Measurements from ENCODE around the gene FNBP1.
A peak's percentile ranks its signal among the peaks of the same experiment; 100 is the strongest.

FNBP1 gene

DNA sequence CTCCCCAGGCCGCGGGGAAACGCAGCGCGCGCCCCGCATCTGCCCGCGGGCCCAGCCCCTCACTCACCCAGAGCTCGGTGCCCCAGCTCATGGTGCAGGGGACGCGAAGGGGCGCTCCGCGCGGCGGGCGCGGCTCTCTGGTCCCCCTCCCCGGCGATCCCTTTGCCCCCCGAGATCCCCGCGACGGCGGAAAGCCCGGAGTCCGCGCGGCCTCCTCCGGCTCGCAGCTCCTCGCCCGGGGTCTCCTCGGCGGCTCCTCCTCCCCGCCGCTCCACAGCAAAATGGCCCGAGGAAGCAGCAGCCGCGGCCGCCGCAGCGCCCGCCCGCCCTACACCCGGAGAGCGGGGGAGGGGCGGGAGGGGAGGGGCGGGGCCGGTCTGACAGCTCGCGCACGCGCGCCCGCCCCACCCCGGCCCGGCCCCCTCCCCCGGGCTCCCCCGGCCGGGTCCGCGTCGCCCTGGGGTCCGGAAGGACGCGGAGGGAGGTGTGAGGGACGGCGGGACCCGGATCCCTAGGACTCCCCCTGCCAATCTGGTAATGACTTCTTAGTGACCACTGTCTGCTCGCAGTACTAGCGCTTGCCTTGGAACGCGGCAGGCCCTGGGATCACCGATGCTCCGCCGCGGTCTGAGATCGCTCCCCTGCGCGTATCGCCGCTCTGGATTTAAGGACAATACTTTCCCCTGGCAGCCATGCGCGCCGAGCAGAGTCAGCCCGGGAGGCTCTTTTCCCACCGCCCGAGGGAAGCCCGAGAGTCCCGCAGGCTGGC lies at the start of gene FNBP1:
Gene FNBP1 (minus strand): TSS at position 305 of the 769 bp plus-strand sequence. CDS start 214 bp downstream, at position 91.
- peak; percentile 81 for DNase-seq

DNA sequence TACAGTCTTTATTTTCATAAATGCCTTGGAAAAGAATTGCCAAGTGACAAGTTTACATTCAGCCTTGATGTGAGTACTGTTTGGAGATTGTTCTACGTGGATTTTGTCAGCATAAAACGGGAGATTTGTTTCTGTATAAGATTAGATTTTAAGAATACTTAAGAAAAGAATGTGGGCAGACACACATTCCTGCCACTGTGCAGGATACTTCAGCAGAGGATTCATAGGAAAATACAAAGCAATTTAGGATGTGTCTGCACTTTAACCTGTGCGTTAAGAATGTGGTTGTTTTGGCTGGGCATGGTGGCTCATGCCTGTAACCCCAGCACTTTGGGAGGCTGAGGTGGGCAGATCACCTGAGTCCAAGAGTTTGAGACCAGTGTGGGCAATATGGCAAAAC lies 47.9 kb upstream of the FNBP1 start:
- DNase-seq, result no peak

DNA sequence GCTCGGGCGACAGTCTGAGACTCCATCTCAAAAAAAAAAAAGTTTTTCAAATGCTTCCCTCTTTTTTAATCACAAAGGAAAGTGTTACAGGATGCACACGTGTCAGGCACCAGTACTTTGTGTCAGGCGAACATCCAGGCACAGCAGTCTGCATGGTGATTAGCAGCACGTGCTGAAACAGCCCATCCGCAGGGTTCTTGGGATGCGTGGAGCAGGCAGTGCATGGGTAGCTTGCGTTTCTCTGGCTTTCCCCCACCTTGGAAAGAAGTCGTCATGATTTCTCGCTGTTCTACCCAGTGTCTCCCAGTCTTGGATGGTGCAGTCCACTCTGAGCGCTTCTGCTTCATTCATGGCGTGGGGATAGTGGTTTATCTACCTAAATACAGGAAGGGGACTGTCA lies 46.2 kb upstream of the FNBP1 start:
- DNase-seq, result no peak

DNA sequence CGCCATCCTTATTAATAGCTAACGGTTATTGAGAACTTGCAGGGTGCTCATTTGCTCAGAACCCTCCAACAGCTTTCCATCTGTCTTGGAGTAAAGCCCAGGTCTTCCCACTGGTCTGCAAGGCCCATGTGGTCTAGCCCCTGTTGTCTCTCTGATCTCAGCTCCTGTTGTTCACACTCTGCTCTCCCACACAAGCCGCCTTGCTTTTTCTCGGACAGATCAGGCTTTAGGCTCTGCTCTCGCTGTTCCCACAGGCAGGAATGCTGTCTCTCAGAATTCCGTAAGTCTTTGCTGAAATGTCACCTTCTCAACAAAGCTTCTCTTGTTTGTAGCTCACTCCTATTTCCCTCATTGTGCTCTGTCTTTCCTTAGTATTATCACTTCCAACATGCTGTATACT lies 45.1 kb upstream of the FNBP1 start:
- no peak for DNase-seq

DNA sequence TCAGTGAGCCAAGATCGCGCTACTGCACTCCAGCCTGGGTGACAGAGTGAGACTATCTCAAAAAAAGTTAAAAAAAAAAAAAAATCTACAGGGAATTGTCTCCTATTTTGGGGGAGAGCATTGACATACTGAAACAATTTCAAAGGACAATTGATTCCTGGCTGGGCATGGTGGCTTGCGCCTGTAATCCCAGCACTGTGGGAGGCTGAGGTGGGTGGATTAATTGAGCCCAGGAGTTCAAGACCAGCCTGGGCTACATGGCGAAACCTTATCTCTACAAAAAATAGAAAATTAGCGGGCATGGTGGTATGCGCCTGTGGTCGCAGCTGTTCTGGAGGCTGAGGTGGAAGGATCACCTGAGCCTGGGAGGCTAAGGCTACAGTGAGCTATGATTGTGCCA lies 41.3 kb upstream of the FNBP1 start:
- no peak for DNase-seq

DNA sequence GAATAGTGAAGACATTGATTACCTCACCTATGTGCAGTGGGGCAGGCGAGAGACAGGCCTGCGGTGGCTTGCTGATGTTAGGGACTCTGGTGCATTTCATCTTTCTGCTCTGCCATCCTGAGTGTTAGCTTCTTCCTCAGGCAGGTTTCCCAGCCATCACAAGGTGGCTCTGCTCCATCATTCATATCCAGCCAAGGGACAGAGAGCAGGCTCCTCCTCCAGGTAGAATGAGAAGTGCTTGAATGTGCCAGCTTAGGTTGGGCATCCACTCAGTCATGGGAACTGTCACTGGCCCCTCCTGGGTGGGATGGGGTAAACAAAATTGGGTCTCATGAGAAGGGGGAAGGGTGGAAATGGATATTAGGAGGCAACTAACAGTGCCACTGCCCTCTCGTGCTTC lies 35.6 kb upstream of the FNBP1 start:
- no peak for DNase-seq

DNA sequence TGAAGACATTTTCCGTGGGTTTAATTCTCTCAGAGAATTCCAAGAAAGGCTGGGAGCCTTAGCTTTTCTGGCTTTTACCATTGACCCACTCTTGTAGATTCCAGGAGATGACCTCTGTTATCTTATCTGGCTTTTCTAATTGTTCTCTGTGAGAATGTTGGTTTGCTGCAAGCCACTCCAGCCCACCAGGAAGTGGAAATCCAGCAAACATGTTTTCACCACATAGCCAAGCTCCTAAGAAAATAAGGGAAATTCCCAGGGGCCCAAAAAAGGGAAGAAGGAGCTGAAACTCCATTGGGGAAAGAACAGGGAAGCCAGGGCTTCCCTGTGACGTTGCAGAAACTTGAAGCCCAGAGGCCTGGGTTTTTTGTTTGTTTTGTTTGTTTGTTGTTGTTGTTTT lies 30.4 kb upstream of the FNBP1 start:
- no peak for DNase-seq

DNA sequence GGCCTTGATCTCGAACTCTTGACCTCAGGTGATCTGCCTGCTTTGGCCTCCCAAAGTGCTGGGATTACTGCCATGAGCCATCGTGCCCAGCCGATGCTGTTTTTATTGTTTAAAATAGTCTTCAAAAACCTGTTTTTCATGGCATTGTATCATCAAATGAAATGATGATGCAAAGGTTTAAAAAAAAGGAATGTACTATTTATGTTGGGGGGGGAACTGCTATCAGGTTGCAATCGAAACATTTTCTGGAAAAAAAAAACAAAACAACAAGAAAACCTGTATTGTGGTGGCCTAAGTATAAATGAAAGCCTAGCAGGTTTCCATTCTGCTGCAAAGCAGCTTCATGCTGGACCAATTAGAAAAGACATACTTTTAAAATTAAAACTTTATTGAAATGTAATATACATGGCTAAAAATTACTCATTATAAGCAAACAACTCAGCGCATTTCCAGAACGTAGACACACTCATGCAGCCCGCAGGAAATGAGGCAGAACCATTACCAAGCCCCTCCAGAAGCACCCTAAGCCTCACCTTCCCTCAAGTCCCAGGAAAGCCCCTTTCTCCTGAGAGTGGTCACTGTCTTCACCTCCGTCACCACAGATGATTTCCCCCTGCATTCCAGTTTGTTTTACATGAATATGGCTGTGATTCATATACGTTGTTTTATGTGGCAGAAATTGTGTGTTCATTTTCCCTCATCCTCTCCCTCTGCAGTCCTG lies 29.7 kb upstream of the FNBP1 start:
- no peak for DNase-seq

DNA sequence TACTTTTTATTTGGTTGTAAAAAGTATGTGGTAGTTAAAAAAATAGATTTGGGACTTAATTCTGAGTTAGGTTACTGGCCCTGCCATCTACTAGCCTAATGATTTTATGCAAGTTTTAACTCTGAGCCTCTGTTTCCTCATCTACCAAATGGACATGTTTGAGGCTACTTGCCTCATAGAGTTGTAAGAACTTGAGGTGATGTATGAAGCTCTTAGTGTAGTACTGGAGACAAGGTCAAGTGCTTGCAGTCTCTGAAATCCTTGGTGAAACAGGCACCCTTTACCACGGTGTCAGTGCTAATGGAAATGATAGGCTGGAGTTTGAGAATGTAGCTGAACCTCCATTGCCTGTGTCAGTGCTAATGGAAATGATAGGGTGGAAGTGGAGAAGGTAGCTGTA lies 26.1 kb upstream of the FNBP1 start:
- no peak for DNase-seq

DNA sequence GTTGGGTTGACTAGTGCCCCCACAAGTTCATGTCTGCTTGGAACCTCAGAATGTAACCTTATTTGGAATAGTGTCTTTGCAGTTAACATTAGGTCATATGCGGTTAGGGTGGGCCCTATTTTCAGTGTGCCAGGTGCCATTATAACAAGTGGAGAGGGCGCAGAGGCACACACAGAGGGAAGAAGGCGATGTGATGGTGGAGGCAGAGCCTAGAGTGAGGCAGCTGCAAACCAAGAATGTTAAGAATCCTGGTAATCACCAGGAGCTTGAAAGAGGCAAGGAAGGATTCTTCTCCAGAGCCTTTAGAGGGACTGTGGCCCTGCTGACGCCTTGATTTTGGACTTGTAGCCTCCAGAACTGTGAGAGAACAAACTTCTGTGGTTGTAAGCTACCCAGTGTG lies 21.6 kb upstream of the FNBP1 start:
- no peak for DNase-seq

DNA sequence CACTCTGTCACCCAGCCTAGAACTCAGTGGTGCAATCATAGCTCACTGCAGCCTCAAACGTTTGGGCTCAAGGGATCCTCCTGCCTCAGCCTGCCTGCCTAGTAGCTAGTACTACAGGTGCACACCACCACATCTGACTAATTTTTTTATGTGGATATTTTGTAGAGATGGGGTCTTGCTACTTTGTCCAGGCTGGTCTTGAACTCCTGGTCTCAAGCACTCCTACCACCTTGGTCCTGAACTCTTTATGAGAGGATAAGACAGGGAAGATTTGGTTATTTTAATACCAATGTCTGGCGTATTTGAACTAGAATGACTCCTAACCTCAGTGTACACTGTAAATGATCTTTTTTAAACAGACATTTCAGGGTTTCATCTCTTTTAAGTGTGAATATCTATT lies 19.8 kb upstream of the FNBP1 start:
- no peak for DNase-seq

DNA sequence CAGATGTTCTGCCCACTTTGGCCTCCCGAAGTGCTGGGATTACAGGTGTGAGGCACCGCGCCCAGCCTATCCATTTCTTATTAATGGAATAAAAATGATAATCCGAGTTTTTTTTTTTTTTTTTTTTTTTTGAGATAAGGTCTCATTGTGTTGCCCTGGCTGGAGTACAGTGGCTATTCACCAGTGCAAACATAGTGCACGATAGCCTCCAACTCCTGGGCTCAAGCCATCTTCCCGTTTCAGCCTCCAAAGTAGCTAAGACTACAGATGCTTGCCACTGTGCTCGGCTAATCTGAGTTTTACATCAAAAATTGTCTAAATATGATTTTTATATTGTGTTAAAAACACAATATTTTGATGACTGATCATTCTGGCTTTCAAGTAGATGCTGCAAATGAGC lies 17.3 kb upstream of the FNBP1 start:
- no peak for DNase-seq

DNA sequence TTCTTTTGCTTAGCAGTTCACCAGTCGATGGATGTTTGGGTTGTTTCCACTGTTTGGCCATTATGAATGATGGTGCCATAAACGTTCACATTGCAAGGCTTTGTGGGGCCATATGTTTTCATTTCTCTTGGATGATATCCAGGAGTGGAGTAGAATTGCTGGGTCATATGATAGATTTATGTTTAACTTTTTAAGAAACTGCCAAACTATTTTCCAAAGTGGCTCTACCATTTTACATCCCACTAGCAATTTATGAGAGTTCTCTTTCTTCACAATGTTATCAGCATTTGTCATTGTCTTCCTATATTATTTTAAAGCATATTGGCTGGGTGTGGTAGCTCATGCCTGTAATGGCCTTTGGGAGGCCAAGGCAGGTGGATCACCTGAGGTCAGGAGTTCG lies 15.9 kb upstream of the FNBP1 start:
- DNase-seq, result no peak

DNA sequence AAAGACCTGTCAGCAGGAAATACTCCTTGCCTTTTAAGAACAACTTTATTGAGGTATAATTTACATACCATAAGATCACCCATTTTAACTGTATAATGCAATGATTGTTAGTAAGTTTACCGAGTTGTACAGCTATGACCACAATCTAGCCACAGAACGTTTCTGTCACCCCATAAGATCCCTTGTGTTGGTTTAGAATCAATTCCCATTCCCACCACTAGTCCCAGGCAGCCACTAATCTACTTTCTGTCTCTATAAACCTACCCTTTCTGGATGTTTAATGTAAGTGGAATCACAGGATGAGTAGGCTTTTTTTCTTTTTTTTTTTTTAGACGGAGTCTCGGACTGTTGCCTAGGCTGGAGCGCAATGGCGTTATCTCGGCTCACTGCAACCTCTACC lies 15.2 kb upstream of the FNBP1 start:
- no peak for DNase-seq

DNA sequence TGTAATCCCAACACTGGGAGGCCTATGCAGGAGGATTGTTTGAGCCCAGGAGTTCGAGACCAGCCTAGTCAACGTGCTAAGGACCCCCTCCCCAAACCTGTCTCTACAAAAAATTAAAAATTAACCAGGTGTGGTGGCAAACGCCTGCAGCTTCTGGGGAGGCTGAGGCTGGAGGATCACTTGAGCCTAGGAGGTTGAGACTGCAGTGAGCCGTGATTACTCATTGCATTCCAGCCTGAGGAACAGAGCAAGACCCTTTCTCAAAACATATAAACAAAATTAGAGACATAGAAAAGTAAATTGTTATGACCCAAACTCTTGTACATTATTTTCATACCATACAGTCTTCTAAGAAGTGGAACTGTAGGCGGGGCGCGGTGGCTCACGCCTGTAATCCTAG lies 11.8 kb upstream of the FNBP1 start:
- DNase-seq, result no peak

DNA sequence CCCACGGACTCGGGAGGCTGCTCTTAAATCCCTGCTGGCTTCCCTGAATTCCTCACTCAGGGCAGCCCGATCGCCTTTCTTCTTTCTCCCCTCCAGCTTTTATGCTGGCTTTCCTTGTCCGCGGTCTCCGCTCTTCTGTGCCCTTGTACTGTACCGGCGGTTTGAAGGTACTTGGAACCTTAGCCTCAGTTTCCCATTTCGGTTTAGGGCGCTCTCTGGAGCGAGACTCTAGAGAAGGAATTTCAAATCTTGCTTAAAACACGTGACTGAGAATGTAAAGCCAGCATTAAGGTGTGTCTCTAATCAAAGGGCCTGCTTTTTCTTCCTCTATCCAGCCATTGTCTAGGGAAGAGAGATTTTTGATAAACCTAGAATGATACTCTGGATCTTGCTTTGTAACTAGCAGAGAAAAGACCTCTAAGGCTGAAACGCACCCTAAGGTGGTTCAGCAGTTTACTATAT lies 11.4 kb upstream of the FNBP1 start:
- DNase-seq, result no peak

DNA sequence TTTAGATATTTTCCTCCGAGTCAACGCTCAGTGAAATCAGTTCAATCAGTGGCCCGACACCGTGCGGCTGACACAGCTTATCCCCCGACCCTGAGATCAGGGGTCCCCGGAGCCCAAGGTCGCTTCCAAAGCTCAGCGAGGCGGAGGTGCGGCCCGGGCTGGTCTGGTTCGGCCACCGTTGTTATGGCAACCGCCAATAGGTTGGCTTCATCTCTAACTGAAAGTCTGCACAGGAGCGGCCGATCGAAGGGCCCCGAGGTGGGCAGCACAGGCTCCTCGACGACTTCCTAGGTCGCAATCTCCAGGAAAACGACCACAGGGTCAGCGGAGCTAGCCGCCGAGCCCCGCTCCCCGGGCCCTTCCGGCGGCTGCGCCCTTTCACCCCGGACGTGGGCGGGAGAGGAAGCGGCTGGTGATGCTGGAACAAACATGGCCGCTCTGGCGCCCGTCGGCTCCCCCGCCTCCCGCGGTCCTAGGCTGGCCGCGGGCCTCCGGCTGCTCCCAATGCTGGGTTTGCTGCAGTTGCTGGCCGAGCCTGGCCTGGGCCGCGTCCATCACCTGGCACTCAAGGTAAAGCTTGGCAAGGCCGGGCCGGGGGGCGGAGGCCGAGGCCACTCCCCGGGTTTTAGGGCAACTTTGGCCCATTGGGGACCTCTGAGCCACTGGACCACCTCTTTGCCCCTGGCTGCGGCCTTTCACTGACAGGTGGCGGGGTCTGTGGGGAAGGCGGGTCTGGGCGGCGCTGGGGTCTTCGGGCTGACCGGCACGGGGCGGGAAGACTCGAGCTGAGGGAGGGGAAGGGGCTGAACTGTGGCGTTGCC lies 10.7 kb upstream of the FNBP1 start, which contains the start of gene GPR107:
Gene GPR107 (plus strand): TSS at position 403 of the 821 bp plus-strand sequence. CDS start 27 bp downstream, at position 430.
- peak; percentile 66 for DNase-seq

DNA sequence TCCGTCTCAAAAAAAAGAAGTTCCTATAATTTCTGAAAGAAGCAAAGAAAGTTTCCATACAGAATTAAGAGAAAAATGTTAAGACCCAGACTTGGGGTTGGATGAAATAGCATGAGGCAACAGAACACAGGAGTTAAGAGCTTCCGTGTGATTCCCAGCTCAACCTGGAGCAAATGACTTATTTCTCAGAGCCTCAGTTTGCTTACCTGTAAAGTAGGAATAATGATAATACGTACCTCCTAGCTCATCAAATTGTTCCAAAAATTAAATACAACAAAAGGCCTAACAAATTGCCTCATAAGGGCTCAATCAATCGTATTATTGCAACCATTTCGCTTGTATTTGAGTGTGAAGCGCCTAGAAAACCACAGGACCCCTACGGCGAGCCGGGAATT lies 10.1 kb upstream of the FNBP1 start:
- no peak for DNase-seq

DNA sequence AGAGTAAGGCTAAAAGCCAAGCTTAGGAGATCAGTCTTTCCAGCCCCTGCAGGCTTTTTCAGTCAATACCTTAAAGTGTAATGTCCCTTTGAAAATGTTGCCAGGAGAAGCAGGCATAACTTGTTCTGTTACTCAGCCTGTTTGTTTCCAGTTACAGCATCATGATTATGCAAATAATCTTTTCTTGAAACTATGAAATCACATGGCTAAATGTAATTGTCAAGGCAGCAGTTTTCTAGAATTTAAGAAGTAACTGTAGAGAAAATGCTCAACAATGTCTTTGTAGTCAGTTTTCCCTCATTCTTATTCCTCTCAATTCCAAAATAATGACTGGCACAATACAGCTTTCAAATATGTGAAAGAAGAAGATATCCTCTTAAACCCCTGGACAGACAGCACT lies 8.9 kb upstream of the FNBP1 start:
- no peak for DNase-seq

DNA sequence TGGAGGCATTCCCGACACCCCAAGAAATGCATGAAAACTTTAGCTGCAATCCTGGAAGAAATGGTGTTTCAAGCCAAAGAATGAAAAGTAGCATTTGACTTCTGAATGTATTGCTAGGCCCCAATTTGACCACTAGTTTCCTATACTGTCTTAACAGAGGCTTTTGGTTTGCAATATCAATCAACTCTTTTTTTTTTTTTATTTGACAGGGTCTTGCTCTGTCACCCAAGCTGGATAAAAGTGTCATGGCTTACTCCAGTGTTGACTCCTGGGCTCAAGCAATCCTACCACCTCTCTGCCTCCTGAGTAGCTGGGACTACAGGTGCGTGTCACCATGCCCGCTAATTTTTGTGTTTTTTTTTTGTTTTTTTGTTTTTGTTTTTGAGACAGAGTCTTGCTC lies 7.5 kb upstream of the FNBP1 start:
- no peak for DNase-seq

DNA sequence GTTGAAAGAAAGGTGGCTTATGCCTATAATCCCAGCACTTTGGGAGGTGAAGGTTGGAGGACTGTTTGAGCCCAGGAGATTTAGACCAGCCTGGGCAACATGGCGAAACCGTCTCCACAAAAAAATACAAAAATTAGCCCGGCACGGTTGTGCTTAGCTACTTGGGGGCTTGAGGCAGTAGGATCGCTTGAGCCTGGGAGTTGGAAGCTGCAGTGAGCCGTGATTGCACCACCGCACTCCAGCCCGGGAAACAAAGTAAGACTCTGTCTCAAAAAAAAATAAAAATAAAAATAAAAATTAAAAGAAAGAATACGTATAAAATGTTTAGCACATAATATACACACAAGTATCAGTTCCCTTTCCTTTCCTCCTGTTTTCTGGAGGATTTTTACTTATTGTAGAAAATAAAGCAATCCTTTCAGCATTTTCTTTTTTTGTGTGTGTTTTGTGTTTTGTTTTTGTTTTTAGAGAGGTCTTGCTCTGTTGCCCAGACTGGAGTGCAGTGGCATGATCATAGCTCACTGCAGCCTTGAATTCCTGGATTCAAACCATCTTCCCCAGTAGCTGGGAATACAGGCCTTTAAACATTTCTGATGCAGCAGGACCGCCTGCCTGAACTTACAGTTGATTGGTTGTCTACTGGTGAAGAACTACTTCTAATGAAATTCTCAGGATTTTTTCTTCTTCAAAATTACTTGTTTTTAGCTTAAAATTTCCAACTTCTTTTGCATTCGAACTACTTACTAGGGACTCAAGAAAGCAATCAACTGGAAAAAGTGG lies 6.6 kb upstream of the FNBP1 start:
- DNase-seq, result no peak

DNA sequence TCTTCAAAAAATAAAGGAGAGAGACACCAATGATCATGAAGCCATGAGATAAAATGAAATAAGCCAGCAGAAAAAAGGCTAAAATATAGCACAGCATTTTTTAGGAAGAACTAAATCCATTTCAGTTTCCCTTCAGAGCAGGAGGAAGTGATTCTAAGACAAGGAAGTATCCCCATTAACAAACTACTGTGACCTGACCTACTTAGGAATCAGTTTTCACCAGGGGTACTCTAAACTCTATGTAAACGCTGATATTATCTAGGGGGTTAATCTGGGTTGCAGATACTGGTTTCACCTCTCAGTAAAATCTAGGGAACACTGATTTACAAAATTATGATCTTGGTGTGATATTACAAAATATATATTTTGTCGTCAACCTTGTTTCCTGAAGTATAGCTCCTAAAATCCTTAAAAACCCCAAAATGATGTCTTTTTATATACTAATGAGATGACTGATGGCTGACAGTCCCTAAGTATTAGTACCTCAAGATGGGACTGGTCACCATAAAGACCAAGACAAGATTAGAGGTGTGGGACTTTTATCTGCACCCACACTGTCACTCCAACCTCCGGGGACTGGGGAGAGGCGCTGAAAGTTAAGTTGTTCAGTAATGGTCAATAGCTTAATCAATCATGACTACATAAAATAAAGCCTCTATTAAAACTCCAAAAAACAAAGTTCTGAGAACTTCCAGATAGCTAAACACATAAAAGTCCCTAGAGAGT lies 2.9 kb upstream of the FNBP1 start:
- DNase-seq, result no peak

Data from activated CD4-positive, alpha-beta T cell treated with anti-CD3 and anti-CD28 coated beads, Interleukin-2, amount 50 U/mL, for 1 hour (primary cell).